ENCODE results near the gene EFCAB6. TPM values are rescaled to one million over a fixed set of nuclear protein-coding genes. Genes with fewer than 3 reads are reported as not detected.
A peak's percentile ranks its signal among the peaks of the same experiment; 100 is the strongest.

The EFCAB6 gene
- total and polyA plus RNA-seq, 4 experiments from 2014 or later, result 0.15 to 0.91 (median 0.84) TPM; not detected in 1

- Histone ChIP-seq H3K4me1 (ENCODE audit: insufficient read depth, low read length) (no peaks in the 10 kb centered on the region), H3K36me3 (ENCODE audit: insufficient read depth, low read length) (no peaks in the 10 kb centered on the region), H3K27ac (ENCODE audit: low read depth, low read length) (no peak overlapping the region), H3K4me3 (ENCODE audit: low read length in 2 of 2) (no peak overlapping the region), H3K27me3 (ENCODE audit: insufficient read depth, low read length) (no peaks in the 10 kb centered on the region), H3K9me3 (ENCODE audit: control insufficient read depth in 1 of 2, low read length in 2 of 2) (no peaks in the 10 kb centered on the region)
- CTCF ChIA-PET (ENCODE audit: partially characterized antibody), result no interaction called here
- no peak overlapping the region for H3K4me3 Mint-ChIP-seq
- no peak for DNase-seq
- intact Hi-C loops (cut with micrococcal nuclease), result no loop called here
- no peaks in the 10 kb centered on the region for H3K4me1 Mint-ChIP-seq
- POLR2A ChIA-PET (ENCODE audit: partially characterized antibody), result no interaction called here
- peaks cover 0 to 22% (median 9%) of the 10 kb centered on the region in 8 donors for H3K9me3 Mint-ChIP-seq
- H3K36me3 Mint-ChIP-seq, result peaks cover 0 to 2% of the 10 kb centered on the region in 2 donors
- no peak overlapping the region for H3K27ac Mint-ChIP-seq
- peaks cover 5 to 10% of the 10 kb centered on the region in 2 donors for H3K27me3 Mint-ChIP-seq
Observed at GRCh38 chr22:43654271-43654670, 157.8 kb downstream of the EFCAB6 start.

DNA sequence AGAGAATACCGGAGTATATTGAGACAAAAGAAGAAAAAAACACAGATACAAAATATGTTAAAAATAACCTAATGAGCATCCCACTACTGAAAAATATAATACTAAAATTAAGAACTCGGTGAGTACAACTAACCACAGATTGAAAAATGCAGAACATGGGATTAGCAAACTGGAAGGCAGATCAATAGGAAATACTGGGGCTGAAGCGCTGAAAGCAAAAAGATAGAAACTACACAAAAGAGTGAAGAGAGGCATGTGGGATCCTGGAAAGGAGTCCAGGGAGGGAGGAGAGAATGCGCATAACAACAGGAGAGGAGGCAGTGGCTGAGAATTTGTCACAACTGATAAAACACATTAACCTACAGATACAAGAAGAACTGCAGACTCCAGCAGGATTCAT is 159.3 kb downstream of the EFCAB6 start:
- no peak overlapping the region for H3K27ac ChIP-seq (ENCODE audit: low read depth, low read length)
- peaks cover 0 to 2% of the 10 kb centered on the region in 2 donors for H3K36me3 Mint-ChIP-seq
- no peaks in the 10 kb centered on the region for H3K4me1 Mint-ChIP-seq
- no peaks in the 10 kb centered on the region for H3K36me3 ChIP-seq (ENCODE audit: insufficient read depth, low read length)
- H3K4me3 Mint-ChIP-seq, result peak overlapping the region in 1 of 8 donors; percentile 21
- POLR2A ChIA-PET (ENCODE audit: partially characterized antibody), result no interaction called here
- DNase-seq, result no peak
- peaks cover 0 to 22% (median 9%) of the 10 kb centered on the region in 8 donors for H3K9me3 Mint-ChIP-seq
- no peak overlapping the region for H3K4me3 ChIP-seq (ENCODE audit: low read length in 2 of 2)
- intact Hi-C loops (cut with micrococcal nuclease), result no loop called here
- H3K4me1 ChIP-seq (ENCODE audit: insufficient read depth, low read length), result no peaks in the 10 kb centered on the region
- peaks cover 11 to 18% of the 10 kb centered on the region in 2 donors for H3K27me3 Mint-ChIP-seq
- H3K27ac Mint-ChIP-seq, result no peak overlapping the region
- CTCF ChIA-PET (ENCODE audit: partially characterized antibody), result no interaction called here
- H3K27me3 ChIP-seq (ENCODE audit: insufficient read depth, low read length), result no peaks in the 10 kb centered on the region
- H3K9me3 ChIP-seq (ENCODE audit: control insufficient read depth in 1 of 2, low read length in 2 of 2), result no peaks in the 10 kb centered on the region

DNA sequence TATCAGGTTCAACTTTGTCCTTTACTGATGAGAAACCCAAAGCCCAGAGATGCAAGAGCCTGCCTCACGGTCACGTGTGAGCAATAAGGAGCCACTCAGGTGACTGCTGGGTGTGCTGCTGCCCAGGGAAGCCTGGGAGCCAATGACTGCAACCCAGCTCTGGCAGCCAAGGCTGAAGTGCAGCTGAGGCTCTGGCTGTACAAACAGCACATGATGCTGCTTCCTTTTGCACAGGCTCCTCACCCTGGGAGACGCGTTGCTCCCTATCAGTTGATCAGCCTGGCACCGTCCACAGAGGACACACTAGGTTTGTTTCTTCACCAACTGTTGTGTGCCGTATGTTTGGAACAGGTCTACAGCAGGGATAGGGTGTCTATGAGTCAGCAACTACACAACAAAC is 168.7 kb downstream of the EFCAB6 start:
- Mint-ChIP-seq H3K4me1 (no peaks in the 10 kb centered on the region), H3K4me3 (no peak overlapping the region), H3K27ac (no peak overlapping the region), H3K27me3 (peaks cover 22 to 25% of the 10 kb centered on the region in 2 donors), H3K9me3 (peaks cover 0 to 25% (median 13%) of the 10 kb centered on the region in 8 donors), H3K36me3 (peaks cover 2 to 5% of the 10 kb centered on the region in 2 donors)
- ChIA-PET POLR2A (ENCODE audit: partially characterized antibody) (no interaction called here), CTCF (ENCODE audit: partially characterized antibody) (no interaction called here)
- no peaks in the 10 kb centered on the region for H3K4me1 ChIP-seq (ENCODE audit: insufficient read depth, low read length)
- no peak for DNase-seq
- no peaks in the 10 kb centered on the region for H3K36me3 ChIP-seq (ENCODE audit: insufficient read depth, low read length)
- H3K9me3 ChIP-seq (ENCODE audit: control insufficient read depth in 1 of 2, low read length in 2 of 2), result no peaks in the 10 kb centered on the region
- H3K27me3 ChIP-seq (ENCODE audit: insufficient read depth, low read length), result no peaks in the 10 kb centered on the region
- intact Hi-C loops (cut with micrococcal nuclease), result no loop called here
- no peak overlapping the region for H3K4me3 ChIP-seq (ENCODE audit: low read length in 2 of 2)
- no peak overlapping the region for H3K27ac ChIP-seq (ENCODE audit: low read depth, low read length)

DNA sequence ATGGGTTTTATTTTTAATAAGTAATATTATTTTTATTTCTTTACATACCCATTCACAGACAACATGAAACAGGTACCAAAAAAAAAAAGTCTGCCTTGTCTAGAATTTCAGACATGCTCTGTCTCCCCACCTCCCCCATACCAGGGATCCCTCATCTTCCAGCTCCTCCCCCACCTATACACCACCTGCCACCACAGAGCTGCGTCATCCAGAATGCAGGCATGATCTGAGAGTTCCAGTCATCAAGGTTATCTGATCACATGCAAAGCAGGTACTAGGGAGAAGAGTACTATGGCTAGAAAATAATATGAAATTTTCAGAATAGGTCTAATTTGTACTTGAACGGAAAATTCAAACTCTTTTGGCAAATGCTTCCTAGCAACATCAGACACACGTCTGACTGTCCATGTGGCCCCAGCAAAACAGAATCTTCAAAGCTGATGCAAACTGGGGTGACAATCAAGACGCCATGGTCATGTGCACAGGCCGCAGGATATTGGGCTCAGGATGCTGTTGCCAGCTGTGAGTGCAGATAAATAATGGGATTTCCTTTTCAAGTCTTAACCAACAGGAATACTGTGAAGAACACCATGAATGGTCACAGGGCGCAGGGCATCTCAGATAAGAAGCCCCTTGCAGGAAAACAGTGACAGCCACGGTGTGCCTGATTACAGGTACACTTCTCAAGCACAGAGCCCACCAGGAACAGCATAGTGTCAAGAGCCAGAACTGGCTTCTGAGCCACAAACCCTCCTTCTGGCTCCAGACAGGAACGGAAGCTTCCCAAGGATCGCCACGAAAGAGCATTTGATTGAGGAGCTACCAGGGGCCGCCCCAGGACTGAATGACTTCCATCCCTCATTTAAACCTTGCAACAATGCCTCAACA is 169.5 kb downstream of the EFCAB6 start:
- intact Hi-C loops (cut with micrococcal nuclease), result no loop called here
- no peaks in the 10 kb centered on the region for H3K9me3 ChIP-seq (ENCODE audit: control insufficient read depth in 1 of 2, low read length in 2 of 2)
- H3K4me1 ChIP-seq (ENCODE audit: insufficient read depth, low read length), result no peaks in the 10 kb centered on the region
- Mint-ChIP-seq H3K4me3 (no peak overlapping the region), H3K36me3 (peaks cover 2 to 5% of the 10 kb centered on the region in 2 donors), H3K9me3 (peaks cover 0 to 32% (median 16%) of the 10 kb centered on the region in 8 donors), H3K27me3 (peaks cover 19 to 21% of the 10 kb centered on the region in 2 donors), H3K4me1 (no peaks in the 10 kb centered on the region), H3K27ac (no peak overlapping the region)
- no peak overlapping the region for H3K27ac ChIP-seq (ENCODE audit: low read depth, low read length)
- no peak overlapping the region for H3K4me3 ChIP-seq (ENCODE audit: low read length in 2 of 2)
- H3K27me3 ChIP-seq (ENCODE audit: insufficient read depth, low read length), result no peaks in the 10 kb centered on the region
- no peak for DNase-seq
- ChIA-PET POLR2A (ENCODE audit: partially characterized antibody) (no interaction called here), CTCF (ENCODE audit: partially characterized antibody) (no interaction called here)
- H3K36me3 ChIP-seq (ENCODE audit: insufficient read depth, low read length), result no peaks in the 10 kb centered on the region

- H3K9me3 ChIP-seq (ENCODE audit: control insufficient read depth in 1 of 2, low read length in 2 of 2), result no peaks in the 10 kb centered on the region
- no peaks in the 10 kb centered on the region for H3K4me1 Mint-ChIP-seq
- no peaks in the 10 kb centered on the region for H3K27me3 ChIP-seq (ENCODE audit: insufficient read depth, low read length)
- peaks cover 2 to 5% of the 10 kb centered on the region in 2 donors for H3K36me3 Mint-ChIP-seq
- intact Hi-C loops (cut with micrococcal nuclease), result no loop called here
- H3K27me3 Mint-ChIP-seq, result peaks cover 12 to 13% of the 10 kb centered on the region in 2 donors
- H3K27ac ChIP-seq (ENCODE audit: low read depth, low read length), result no peak overlapping the region
- no peak overlapping the region for H3K4me3 ChIP-seq (ENCODE audit: low read length in 2 of 2)
- POLR2A ChIA-PET (ENCODE audit: partially characterized antibody), result no interaction called here
- no peaks in the 10 kb centered on the region for H3K4me1 ChIP-seq (ENCODE audit: insufficient read depth, low read length)
- no peak overlapping the region for H3K4me3 Mint-ChIP-seq
- H3K27ac Mint-ChIP-seq, result no peak overlapping the region
- H3K36me3 ChIP-seq (ENCODE audit: insufficient read depth, low read length), result no peaks in the 10 kb centered on the region
- H3K9me3 Mint-ChIP-seq, result peaks cover 0 to 32% (median 16%) of the 10 kb centered on the region in 8 donors
- CTCF ChIA-PET (ENCODE audit: partially characterized antibody), result no interaction called here
- no peak for DNase-seq
Observed at GRCh38 chr22:43639228-43639948, 172.7 kb downstream of the EFCAB6 start.

GRCh38 chr22:43637275-43638260 is 174.5 kb downstream of the EFCAB6 start:
- ChIA-PET CTCF (ENCODE audit: partially characterized antibody) (no interaction called here), POLR2A (ENCODE audit: partially characterized antibody) (no interaction called here)
- no peak for DNase-seq
- no peak overlapping the region for H3K27ac Mint-ChIP-seq
- no peaks in the 10 kb centered on the region for H3K27me3 ChIP-seq (ENCODE audit: insufficient read depth, low read length)
- H3K9me3 Mint-ChIP-seq, result peaks cover 0 to 32% (median 16%) of the 10 kb centered on the region in 8 donors
- peak overlapping the region in 1 of 8 donors; percentile 4 for H3K4me3 Mint-ChIP-seq
- no peaks in the 10 kb centered on the region for H3K36me3 ChIP-seq (ENCODE audit: insufficient read depth, low read length)
- no peaks in the 10 kb centered on the region for H3K4me1 ChIP-seq (ENCODE audit: insufficient read depth, low read length)
- no peak overlapping the region for H3K27ac ChIP-seq (ENCODE audit: low read depth, low read length)
- peaks cover 2 to 5% of the 10 kb centered on the region in 2 donors for H3K36me3 Mint-ChIP-seq
- no peak overlapping the region for H3K4me3 ChIP-seq (ENCODE audit: low read length in 2 of 2)
- no peaks in the 10 kb centered on the region for H3K9me3 ChIP-seq (ENCODE audit: control insufficient read depth in 1 of 2, low read length in 2 of 2)
- intact Hi-C loops (cut with micrococcal nuclease), result no loop called here
- peaks cover 7 to 9% of the 10 kb centered on the region in 2 donors for H3K27me3 Mint-ChIP-seq
- no peaks in the 10 kb centered on the region for H3K4me1 Mint-ChIP-seq

All from CD4-positive, alpha-beta memory T cell (primary cell).